ENCODE results near the gene LDLR.
"Not testable (repeated sequence)": the region's sequence is repeated elsewhere in the genome, so short reads cannot be mapped to it uniquely, and the experiment has no call there.

The LDLR gene

DNA sequence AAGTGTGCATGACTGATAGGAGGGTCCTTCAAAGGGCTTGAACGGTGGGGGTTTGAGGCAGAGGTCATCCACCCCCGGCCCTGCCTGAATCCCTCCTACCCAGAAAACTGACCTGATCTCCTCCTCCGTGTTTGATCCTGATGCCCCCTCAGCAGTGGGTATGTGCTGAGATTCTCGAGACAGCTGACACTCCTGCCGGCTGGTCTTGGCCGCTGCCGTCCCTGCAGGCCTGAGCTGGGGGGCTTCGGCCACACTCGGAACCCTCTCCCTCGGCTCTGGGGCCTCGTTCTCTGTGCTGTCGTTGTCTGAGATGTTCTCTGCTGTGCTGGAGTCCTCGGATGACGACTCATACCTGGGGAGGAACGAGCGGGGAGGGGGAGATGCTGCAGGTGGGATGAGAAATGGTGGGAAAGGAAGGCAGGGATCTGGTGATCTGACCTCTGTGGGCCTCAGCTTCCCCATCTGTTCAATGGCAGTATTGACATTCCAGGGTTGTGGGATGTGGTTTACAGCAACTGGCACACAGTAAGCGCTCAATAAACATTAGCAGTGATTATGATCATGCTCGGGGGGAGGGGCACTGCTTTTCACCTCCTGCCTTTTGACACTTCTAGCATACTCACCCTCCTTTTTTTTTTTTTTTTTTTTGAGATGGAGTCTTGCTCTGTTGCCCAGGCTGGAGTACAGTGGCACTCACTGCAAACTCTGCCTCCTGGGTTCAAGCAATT lies 87.4 kb downstream of the LDLR start:
- no peak overlapping the region for H3K4me3 ChIP-seq (ENCODE audit: low read depth, low read length)
- DNase-seq, result no peak
- no peak overlapping the region for H3K27ac ChIP-seq
- peaks cover 70% of the 10 kb centered on the region for H3K36me3 ChIP-seq
- TF ChIP-seq, protein P1, sequence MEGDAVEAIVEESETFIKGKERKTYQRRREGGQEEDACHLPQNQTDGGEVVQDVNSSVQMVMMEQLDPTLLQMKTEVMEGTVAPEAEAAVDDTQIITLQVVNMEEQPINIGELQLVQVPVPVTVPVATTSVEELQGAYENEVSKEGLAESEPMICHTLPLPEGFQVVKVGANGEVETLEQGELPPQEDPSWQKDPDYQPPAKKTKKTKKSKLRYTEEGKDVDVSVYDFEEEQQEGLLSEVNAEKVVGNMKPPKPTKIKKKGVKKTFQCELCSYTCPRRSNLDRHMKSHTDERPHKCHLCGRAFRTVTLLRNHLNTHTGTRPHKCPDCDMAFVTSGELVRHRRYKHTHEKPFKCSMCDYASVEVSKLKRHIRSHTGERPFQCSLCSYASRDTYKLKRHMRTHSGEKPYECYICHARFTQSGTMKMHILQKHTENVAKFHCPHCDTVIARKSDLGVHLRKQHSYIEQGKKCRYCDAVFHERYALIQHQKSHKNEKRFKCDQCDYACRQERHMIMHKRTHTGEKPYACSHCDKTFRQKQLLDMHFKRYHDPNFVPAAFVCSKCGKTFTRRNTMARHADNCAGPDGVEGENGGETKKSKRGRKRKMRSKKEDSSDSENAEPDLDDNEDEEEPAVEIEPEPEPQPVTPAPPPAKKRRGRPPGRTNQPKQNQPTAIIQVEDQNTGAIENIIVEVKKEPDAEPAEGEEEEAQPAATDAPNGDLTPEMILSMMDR (IDR thresholded peaks at IDR 0.05; ENCODE audit: low read depth, low read length), result no peak
- H3K9me3 ChIP-seq (ENCODE audit: severe bottlenecking), result no peaks in the 10 kb centered on the region
- no peaks in the 10 kb centered on the region for H3K27me3 ChIP-seq (ENCODE audit: insufficient read depth, low read depth, severe bottlenecking)

DNA sequence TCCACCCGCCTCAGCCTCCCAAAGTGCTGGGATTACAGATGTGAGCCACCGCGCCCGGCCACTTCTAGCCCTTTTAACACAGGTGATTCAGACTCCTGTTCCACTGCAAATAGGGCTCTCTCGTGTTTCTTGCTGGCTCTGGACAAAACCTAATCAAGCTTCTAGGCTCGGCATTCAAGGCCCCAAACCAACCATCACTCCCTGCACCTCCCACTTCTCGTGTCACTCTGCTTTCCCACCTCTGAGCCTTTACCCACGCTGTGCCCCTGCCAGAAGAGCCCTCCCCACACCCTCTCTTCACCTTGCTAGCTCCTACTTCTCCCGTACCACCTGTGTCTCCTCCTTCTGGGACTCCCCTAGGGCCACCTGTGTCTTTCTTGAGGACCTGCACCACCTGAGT lies 88.3 kb downstream of the LDLR start:
- Histone ChIP-seq H3K27ac (no peak overlapping the region), H3K36me3 (peaks cover 65% of the 10 kb centered on the region)
- DNase-seq, result no peak

DNA sequence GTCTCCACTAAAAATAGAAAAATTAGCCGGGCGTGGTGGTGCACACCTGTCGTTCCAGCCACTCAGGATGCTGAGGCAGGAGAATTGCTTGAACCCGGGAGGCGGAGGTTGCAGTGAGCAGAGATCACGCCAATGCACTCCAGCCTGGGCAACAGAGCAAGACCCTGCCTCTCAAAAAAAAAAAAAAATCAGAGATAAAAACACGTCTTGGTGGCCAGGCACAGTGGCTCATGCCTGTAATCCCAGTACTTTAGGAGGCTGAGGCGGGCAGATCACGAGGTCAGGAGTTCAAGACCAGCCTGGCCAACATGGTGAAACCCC lies 89.8 kb downstream of the LDLR start:
- H3K27ac ChIP-seq; H3K27me3 ChIP-seq (ENCODE audit: insufficient read depth, low read depth, severe bottlenecking); DNase-seq; H3K4me3 ChIP-seq (ENCODE audit: low read depth, low read length); H3K9me3 ChIP-seq (ENCODE audit: severe bottlenecking): not testable (repeated sequence)
- peaks cover 61% of the 10 kb centered on the region for H3K36me3 ChIP-seq

More for the DNA sequence above, 88.3 kb downstream of the LDLR start:
- no peaks in the 10 kb centered on the region for H3K27me3 ChIP-seq (ENCODE audit: insufficient read depth, low read depth, severe bottlenecking)
- TF ChIP-seq, protein P1 (IDR thresholded peaks at IDR 0.05; ENCODE audit: low read depth, low read length), result no peak
- H3K9me3 ChIP-seq (ENCODE audit: severe bottlenecking), result no peaks in the 10 kb centered on the region
- H3K4me3 ChIP-seq (ENCODE audit: low read depth, low read length), result no peak overlapping the region

DNA sequence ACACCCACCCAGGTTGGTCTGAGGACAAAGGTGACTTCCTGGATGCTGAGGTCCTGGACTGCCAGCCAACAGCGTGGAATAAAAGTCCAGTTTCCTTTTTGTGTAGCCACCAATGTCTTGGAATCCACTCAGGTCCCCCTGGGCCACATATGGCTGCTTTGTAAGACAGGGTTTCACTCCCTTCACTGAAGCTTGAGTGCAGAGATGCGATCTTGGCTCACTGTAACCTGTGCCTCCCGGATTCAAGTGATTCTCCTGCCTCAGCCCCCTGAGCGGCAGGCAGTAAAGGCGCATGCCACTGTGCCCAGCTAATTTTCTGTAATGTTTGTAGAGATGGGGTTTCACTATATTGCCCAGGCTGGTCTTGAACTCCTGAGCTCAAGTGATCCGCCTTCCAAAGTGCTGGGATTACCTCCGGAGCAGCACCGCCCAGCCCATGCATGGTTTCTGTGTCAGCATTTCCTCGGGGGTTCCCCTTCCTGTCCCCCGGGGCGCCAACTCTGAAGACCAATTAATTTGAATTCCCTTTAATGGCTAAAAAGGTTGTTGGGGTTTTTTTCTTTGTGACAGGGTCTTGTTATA lies 90.5 kb downstream of the LDLR start:
- Histone ChIP-seq H3K36me3 (peaks cover 54% of the 10 kb centered on the region), H3K27me3 (ENCODE audit: insufficient read depth, low read depth, severe bottlenecking) (no peaks in the 10 kb centered on the region), H3K27ac (no peak overlapping the region), H3K9me3 (ENCODE audit: severe bottlenecking) (no peaks in the 10 kb centered on the region), H3K4me3 (ENCODE audit: low read depth, low read length) (no peak overlapping the region)
- TF ChIP-seq, protein P1 (IDR thresholded peaks at IDR 0.05; ENCODE audit: low read depth, low read length), result no peak
- DNase-seq, result no peak

DNA sequence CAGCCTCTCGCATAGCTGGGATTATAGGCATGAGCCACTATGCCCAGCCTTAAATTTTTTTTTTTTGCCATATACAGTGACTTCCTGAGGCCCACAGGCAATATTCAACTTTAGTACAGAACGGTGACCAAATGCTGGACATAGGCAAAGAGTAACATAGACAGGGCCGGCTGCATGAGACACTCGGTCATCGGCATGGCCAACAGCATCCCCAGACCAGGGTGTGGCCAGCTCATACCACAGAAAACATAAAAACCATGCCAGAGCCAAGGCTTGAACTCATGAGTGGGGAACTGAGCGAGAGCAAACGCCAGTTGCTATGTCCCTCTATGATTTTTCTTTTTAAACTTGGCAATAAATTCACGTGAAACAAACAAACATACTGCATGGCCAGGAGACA lies 91.1 kb downstream of the LDLR start:
- Histone ChIP-seq H3K4me3 (ENCODE audit: low read depth, low read length) (no peak overlapping the region), H3K27me3 (ENCODE audit: insufficient read depth, low read depth, severe bottlenecking) (no peaks in the 10 kb centered on the region), H3K27ac (no peak overlapping the region), H3K9me3 (ENCODE audit: severe bottlenecking) (no peaks in the 10 kb centered on the region), H3K36me3 (peaks cover 51% of the 10 kb centered on the region)
- no peak for DNase-seq
- TF ChIP-seq, protein P1 (IDR thresholded peaks at IDR 0.05; ENCODE audit: low read depth, low read length), result no peak

DNA sequence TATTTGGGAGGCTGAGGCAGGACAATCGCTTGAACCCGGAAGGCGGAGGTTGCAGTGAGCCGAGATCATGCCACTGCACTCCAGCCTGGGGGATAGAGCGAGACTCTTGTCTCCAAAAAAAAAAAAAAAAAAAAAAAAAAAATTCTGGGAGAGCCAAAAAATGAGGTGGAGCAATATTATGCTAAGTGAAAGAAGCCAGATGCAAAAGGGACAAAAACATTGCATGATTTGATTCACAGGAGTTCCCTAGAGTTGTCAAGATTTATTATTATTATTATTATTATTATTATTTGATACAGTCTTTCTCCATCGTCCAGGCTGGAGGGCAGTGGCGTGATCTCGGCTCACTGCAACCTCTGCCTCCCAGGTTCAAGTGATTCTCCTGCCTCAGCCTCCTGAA lies 91.7 kb downstream of the LDLR start:
- H3K4me3 ChIP-seq (ENCODE audit: low read depth, low read length); DNase-seq; H3K27me3 ChIP-seq (ENCODE audit: insufficient read depth, low read depth, severe bottlenecking); H3K27ac ChIP-seq; H3K9me3 ChIP-seq (ENCODE audit: severe bottlenecking): not testable (repeated sequence)
- H3K36me3 ChIP-seq, result peaks cover 53% of the 10 kb centered on the region

DNA sequence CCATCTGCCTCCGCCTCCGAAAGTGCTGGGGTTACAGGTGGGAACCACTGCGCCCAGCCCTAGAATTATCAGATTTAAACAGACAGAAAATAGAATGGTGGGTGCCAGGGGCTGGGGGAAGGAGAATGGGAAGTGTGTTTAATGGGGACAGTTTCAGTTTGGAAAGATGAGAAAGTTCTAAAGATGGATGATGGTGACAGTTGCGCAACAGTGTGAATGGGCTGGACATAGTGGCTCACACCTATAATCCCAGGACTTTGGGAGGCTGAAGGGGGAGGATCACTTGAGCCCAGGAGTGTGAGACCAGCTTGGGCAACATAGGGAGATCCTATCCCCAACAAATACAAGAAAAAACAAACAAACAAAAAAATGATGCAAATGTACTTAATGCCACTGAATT lies 92.2 kb downstream of the LDLR start:
- no peak overlapping the region for H3K4me3 ChIP-seq (ENCODE audit: low read depth, low read length)
- H3K9me3 ChIP-seq (ENCODE audit: severe bottlenecking), result no peaks in the 10 kb centered on the region
- no peak for DNase-seq
- H3K36me3 ChIP-seq, result peaks cover 50% of the 10 kb centered on the region
- TF ChIP-seq, protein P1 (IDR thresholded peaks at IDR 0.05; ENCODE audit: low read depth, low read length), result no peak
- H3K27me3 ChIP-seq (ENCODE audit: insufficient read depth, low read depth, severe bottlenecking), result no peaks in the 10 kb centered on the region
- no peak overlapping the region for H3K27ac ChIP-seq
